DOHH2 (cell line): ENCODE results near the gene NDRG2.

Experiments used
- H3F3A ChIP-seq: fragments of 200-600 bp; sonication (generic), shearing (Covaris generic); 2 replicates; pipeline ENCODE4 v1.6.0; 2016; ENCODE audit warnings: antibody characterized with exemption, mild to moderate bottlenecking; ENCODE audit not compliant: control insufficient read depth, insufficient read depth
- H3K27ac ChIP-seq: fragments of 200-600 bp; sonication (generic); 2 replicates; pipeline ENCODE4 v1.5.1; 2014; ENCODE audit warnings: low read depth, mild to moderate bottlenecking, low read length, moderate library complexity
- H3K27me3 ChIP-seq: fragments of 200-600 bp; sonication (generic); 2 replicates; pipeline ENCODE4 v1.6.1; 2014; ENCODE audit warnings: mild to moderate bottlenecking, low read length, mixed read lengths; ENCODE audit not compliant: control insufficient read depth
- H3K36me3 ChIP-seq: fragments of 200-600 bp; sonication (generic); 2 replicates; pipeline ENCODE4 v1.6.1; 2014; ENCODE audit warnings: mild to moderate bottlenecking, low read length, moderate library complexity, mixed read lengths; ENCODE audit not compliant: control insufficient read depth
- H3K4me1 ChIP-seq: fragments of 200-600 bp; sonication (generic); 2 replicates; pipeline ENCODE4 v1.6.1; 2014; ENCODE audit warnings: mild to moderate bottlenecking, low read length, mixed read lengths; ENCODE audit not compliant: control insufficient read depth
- H3K4me2 ChIP-seq: fragments of 200-600 bp; sonication (generic); 2 replicates; pipeline ENCODE4 v1.6.0; 2014; ENCODE audit warnings: mild to moderate bottlenecking, low read length, moderate library complexity
- H3K4me3 ChIP-seq: fragments of 200-600 bp; sonication (generic); 2 replicates; pipeline ENCODE4 v1.5.1; 2014; ENCODE audit warnings: mild to moderate bottlenecking, low read length, mixed read lengths
- H3K79me2 ChIP-seq: fragments of 200-600 bp; sonication (generic); 2 replicates; pipeline ENCODE4 v1.6.1; 2014; ENCODE audit warnings: mild to moderate bottlenecking, low read length, mixed read lengths; ENCODE audit not compliant: control insufficient read depth
- H3K9me2 ChIP-seq: fragments of 200-600 bp; sonication (generic); replicated peaks from 2 replicates; pipeline ENCODE4 v1.6.1; 2014; ENCODE audit warnings: mild to moderate bottlenecking, low read length, mixed read lengths; ENCODE audit not compliant: control insufficient read depth
- H3K9me3 ChIP-seq: fragments of 200-600 bp; sonication (generic); 2 replicates; pipeline ENCODE4 v1.6.1; 2014; ENCODE audit warnings: antibody characterized with exemption, low read length, mixed read lengths; ENCODE audit not compliant: control insufficient read depth, insufficient read depth
- H4K20me1 ChIP-seq: fragments of 200-600 bp; sonication (generic); 2 replicates; pipeline ENCODE4 v1.6.0; 2014; ENCODE audit warnings: low read depth, mild to moderate bottlenecking, antibody characterized with exemption, low read length, moderate library complexity; ENCODE audit not compliant: control insufficient read depth, insufficient read depth
- CTCF ChIP-seq: fragments of 200-600 bp; sonication (generic); IDR thresholded peaks from one replicate; pipeline ENCODE4 v1.5.1; 2014; ENCODE audit warnings: antibody characterized with exemption, mild to moderate bottlenecking, low read depth, low read length; ENCODE audit not compliant: poor library complexity, severe bottlenecking
- EZH2phosphoT487 ChIP-seq: fragments of 200-600 bp; sonication (generic); IDR thresholded peaks from 2 replicates; pipeline ENCODE4 v1.6.1; 2017; ENCODE audit warnings: borderline replicate concordance, mild to moderate bottlenecking, antibody characterized with exemption, low read length, moderate library complexity, mixed read lengths

Gene NDRG2

DNA sequence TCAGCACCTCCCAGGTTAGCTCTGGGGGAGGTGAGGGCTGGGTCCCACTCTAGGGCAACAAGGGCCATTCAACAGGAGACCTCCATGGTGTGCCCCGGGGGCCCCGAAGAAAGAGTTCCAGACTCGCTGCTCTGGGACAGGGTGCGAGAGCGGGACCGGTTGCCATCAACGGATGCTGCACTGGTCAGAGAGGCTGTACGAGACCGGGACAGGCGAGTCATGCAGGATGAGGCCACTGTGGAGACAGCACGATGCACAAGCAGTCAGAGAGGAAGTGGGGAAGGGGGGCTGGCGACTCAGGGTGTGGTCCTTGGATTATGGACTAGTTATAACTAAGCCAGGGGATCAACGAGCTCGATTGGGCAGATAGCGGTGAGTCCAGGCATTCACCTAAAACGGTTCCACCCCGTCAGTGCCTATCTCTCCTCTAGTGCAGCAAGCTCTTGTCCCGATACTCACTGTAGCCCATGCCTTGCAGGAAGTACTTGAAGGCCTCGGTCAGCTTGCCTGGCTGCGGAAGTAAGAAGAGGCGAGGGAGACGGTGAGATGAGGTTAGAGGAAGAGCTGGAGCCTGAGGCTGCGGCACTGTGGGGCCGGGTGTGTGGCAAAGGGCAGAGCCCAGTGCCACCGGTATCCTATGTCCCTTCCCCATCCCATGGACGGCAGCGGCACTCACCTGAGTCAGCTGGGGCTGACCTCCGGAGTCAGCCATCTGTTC lies 7.2 kb downstream of the NDRG2 start:
- no peaks in the 10 kb centered on the region for H3K36me3 ChIP-seq
- no peaks in the 10 kb centered on the region for H4K20me1 ChIP-seq
- H3K27me3 ChIP-seq = peaks cover 22% of the 10 kb centered on the region
- no peaks in the 10 kb centered on the region for H3K4me1 ChIP-seq
- no peaks in the 10 kb centered on the region for H3K79me2 ChIP-seq
- no peaks in the 10 kb centered on the region for H3K9me3 ChIP-seq
- no peaks in the 10 kb centered on the region for H3F3A ChIP-seq
- no peak overlapping the region for H3K27ac ChIP-seq
- H3K4me3 ChIP-seq = no peak overlapping the region
- TF ChIP-seq CTCF = no peak
- no peak for TF ChIP-seq EZH2phosphoT487
- no peaks in the 10 kb centered on the region for H3K9me2 ChIP-seq
- H3K4me2 ChIP-seq = no peak overlapping the region

GRCh38 chr14:21016413-21017190 lies 8.3 kb downstream of the NDRG2 start:
- no peak overlapping the region for H3K4me3 ChIP-seq
- TF ChIP-seq CTCF (no peak), EZH2phosphoT487 (no peak)
- H4K20me1 ChIP-seq = no peaks in the 10 kb centered on the region
- H3K9me3 ChIP-seq = no peaks in the 10 kb centered on the region
- no peak overlapping the region for H3K4me2 ChIP-seq
- no peaks in the 10 kb centered on the region for H3K36me3 ChIP-seq
- no peaks in the 10 kb centered on the region for H3F3A ChIP-seq
- no peak overlapping the region for H3K27ac ChIP-seq
- H3K79me2 ChIP-seq = no peaks in the 10 kb centered on the region
- H3K9me2 ChIP-seq = no peaks in the 10 kb centered on the region
- peaks cover 20% of the 10 kb centered on the region for H3K27me3 ChIP-seq
- no peaks in the 10 kb centered on the region for H3K4me1 ChIP-seq

DNA sequence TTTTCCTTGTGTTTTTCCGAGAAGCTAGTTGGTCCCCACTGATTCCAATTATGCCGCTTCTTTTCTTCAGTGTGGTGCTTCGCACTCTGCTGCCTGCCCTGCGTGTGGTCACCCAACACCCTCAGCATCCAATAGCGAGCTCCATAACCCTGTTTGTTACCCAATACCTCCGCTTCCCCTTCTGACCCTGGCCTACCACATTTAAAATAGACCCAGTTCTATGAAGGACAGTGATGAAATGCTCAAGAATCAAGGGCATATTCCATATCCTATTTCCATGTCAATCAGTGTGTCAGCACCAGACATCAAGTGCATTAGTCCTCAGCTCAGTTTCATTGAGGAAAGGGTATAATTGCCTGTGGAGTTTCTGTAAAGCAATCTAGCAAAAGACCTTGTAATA lies 9.5 kb downstream of the NDRG2 start:
- H4K20me1 ChIP-seq = no peaks in the 10 kb centered on the region
- peaks cover 21% of the 10 kb centered on the region for H3K27me3 ChIP-seq
- no peak overlapping the region for H3K4me2 ChIP-seq
- TF ChIP-seq EZH2phosphoT487 (no peak), CTCF (no peak)
- no peaks in the 10 kb centered on the region for H3K4me1 ChIP-seq
- H3K9me2 ChIP-seq = no peaks in the 10 kb centered on the region
- no peaks in the 10 kb centered on the region for H3K79me2 ChIP-seq
- H3K36me3 ChIP-seq = no peaks in the 10 kb centered on the region
- H3K27ac ChIP-seq = no peak overlapping the region
- H3K9me3 ChIP-seq = no peaks in the 10 kb centered on the region
- H3K4me3 ChIP-seq = no peak overlapping the region
- H3F3A ChIP-seq = no peaks in the 10 kb centered on the region
